Neural progenitor cell (in vitro differentiated cells): Measurements from ENCODE around the gene WFDC10B.

Experiments
- EZH2 ChIP-seq: fragments of 200-600 bp; sonication (generic); IDR thresholded peaks from 2 replicates; pipeline ENCODE4 v1.6.1; 2017; ENCODE audit warnings: antibody characterized with exemption, mild to moderate bottlenecking, moderate library complexity
- TF ChIP-seq, protein P1 (sequence below): fragments of 200-600 bp; sonication (generic); IDR thresholded peaks from 2 replicates; pipeline ENCODE4 v1.5.1; 2017; ENCODE audit warnings: antibody characterized with exemption, mild to moderate bottlenecking

DNA sequence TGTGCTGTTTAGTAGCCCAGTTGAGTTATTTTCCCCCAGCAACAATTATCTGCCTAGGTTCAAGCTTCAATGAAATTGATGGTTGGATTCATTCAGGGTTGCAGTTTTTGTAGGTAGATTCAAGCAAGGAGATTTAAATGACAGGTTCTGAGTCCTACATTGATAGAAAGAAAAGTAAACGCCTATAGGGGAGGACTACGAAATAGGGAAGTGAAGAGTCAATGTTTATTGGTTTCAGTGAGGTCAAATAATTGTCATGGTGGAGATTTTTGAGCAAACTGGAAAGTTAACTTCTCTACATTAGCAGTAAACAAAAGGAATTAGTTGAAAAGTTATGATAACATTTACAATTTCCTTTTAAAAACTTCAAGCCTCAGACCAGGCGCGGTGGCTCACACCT is 3.7 kb downstream of the WFDC10B start:
- TF ChIP-seq, protein P1, sequence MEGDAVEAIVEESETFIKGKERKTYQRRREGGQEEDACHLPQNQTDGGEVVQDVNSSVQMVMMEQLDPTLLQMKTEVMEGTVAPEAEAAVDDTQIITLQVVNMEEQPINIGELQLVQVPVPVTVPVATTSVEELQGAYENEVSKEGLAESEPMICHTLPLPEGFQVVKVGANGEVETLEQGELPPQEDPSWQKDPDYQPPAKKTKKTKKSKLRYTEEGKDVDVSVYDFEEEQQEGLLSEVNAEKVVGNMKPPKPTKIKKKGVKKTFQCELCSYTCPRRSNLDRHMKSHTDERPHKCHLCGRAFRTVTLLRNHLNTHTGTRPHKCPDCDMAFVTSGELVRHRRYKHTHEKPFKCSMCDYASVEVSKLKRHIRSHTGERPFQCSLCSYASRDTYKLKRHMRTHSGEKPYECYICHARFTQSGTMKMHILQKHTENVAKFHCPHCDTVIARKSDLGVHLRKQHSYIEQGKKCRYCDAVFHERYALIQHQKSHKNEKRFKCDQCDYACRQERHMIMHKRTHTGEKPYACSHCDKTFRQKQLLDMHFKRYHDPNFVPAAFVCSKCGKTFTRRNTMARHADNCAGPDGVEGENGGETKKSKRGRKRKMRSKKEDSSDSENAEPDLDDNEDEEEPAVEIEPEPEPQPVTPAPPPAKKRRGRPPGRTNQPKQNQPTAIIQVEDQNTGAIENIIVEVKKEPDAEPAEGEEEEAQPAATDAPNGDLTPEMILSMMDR: no peak
- TF ChIP-seq EZH2: no peak
